Endothelial cell of umbilical vein (primary cell): Measurements from ENCODE around the gene KIFC3.

Source experiments
- CTCF ChIP-seq, 2 donors: IDR thresholded peaks; 1 replicate in 1 of 2; 2 replicates in 1 of 2; pipeline ENCODE4 v1.5.1; 2011; ENCODE audit warnings: low read length in 2 of 2, mild to moderate bottlenecking in 2 of 2, moderate library complexity in 2 of 2, control low read depth in 1 of 2, inconsistent platforms in 1 of 2, low read depth in 1 of 2; ENCODE audit not compliant: insufficient read depth in 1 of 2; ENCODE audit errors: extremely low read depth in 1 of 2
- EZH2 ChIP-seq: IDR thresholded peaks from 2 replicates; pipeline ENCODE4 v1.6.1; 2012; ENCODE audit warnings: borderline replicate concordance, low read depth, mild to moderate bottlenecking, moderate library complexity, low read length, inconsistent platforms; ENCODE audit not compliant: severe bottlenecking
- POLR2A ChIP-seq: IDR thresholded peaks from 2 replicates; pipeline ENCODE4 v1.6.1; 2012; ENCODE audit warnings: low read depth, mild to moderate bottlenecking, control low read depth, low read length
- POLR2AphosphoS5 ChIP-seq: IDR thresholded peaks from 2 replicates; pipeline ENCODE4 v1.6.1; 2012; ENCODE audit warnings: low read depth, mild to moderate bottlenecking, control low read depth, low read length, moderate library complexity; ENCODE audit not compliant: insufficient read depth

GRCh38 chr16:57781349-57781740, 20.9 kb downstream of the KIFC3 start:
- no peak for TF ChIP-seq EZH2
- no peak for TF ChIP-seq CTCF (IDR thresholded peaks at IDR 0.05; ENCODE audit: extremely low read depth in 1 of 2, insufficient read depth in 1 of 2, low read depth in 1 of 2, low read length in 2 of 2)
- no peak for TF ChIP-seq POLR2A
- no peak for TF ChIP-seq POLR2AphosphoS5
